ENCODE data around the gene RER1.

DNA sequence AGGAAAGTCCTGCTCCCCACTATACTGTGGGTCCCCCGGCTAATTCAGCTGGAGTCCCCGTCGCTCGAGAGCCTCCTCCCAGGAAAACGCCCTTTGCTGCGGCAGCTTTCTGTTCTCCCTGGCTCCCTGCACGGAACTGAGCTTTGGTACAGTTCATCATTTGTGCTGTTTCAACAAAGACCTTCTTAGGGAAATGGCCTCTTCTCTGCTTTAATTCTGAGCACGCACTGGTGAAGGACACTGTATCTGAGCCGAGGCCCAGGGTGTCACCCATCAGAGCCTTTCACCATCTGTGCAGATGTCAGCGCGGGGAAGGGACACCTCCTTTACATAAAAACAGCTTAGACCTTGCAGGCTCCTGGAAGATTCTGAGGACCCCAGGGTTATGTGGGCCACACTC is 34.3 kb downstream of the RER1 start:
- TF ChIP-seq ZNF274 (IDR thresholded peaks at IDR 0.05; ENCODE audit: low read depth, low read length) (no peak), YY1 (IDR thresholded peaks at IDR 0.05; ENCODE audit: insufficient read depth, insufficient read length) (no peak)

All from NT2/D1 (cell line).